GM13976 (cell line): ENCODE measurements around the gene FAU.

Source experiments
- DNase-seq: peaks from one replicate; pipeline ENCODE4 v3.0.0; 2012; ENCODE audit warnings: low spot score
- CTCF ChIP-seq: IDR thresholded peaks from 2 replicates; pipeline ENCODE4 v1.5.1; 2012; ENCODE audit warnings: borderline replicate concordance, mild to moderate bottlenecking; ENCODE audit not compliant: insufficient read depth; ENCODE audit errors: extremely low read depth, missing control alignments, control extremely low read depth
- in situ Hi-C: fragments of 300-500 bp; cut with MboI; formaldehyde crosslinking; loops from one replicate; pipeline ENCODE4 v1.12.0; 2022; ENCODE audit warnings: low sequenced_read_pairs, mixed read lengths, inconsistent platforms; ENCODE audit not compliant: unreplicated experiment

The FAU gene

GRCh38 chr11:65083834-65084597 lies 37.9 kb downstream of the FAU start, which contains the start of the genes CDCA5 and ZFPL1:
TSS of gene CDCA5 (minus strand) at chr11:65084040. CDS start at chr11:65083978, 62 bp downstream.
TSS of gene ZFPL1 (plus strand) at chr11:65084222. CDS start at chr11:65084699, 477 bp downstream.
- no peak for TF ChIP-seq CTCF
- in situ Hi-C loops, result no loop called here

GRCh38 chr11:65083134-65083833 lies 38.6 kb downstream of the FAU start:
- in situ Hi-C loops, result no loop called here
- peak; percentile 8 for DNase-seq
- no peak for TF ChIP-seq CTCF

More at GRCh38 chr11:65083834-65084597, 37.9 kb downstream of the FAU start, which contains the start of the genes CDCA5 and ZFPL1:
- peak; percentile 99 for DNase-seq

GRCh38 chr11:65078786-65079342 lies 43.1 kb downstream of the FAU start:
- DNase-seq, result peak; percentile 8
- in situ Hi-C loops, result no loop called here
- no peak for TF ChIP-seq CTCF

GRCh38 chr11:65078151-65078550 lies 43.8 kb downstream of the FAU start:
- in situ Hi-C loops, result no loop called here
- peak; percentile 76 for DNase-seq
- TF ChIP-seq CTCF, result peak; percentile 85

GRCh38 chr11:65077451-65077850 lies 44.5 kb downstream of the FAU start:
- in situ Hi-C loops, result no loop called here

More at GRCh38 chr11:65077451-65077850, 44.5 kb downstream of the FAU start:
- no peak for TF ChIP-seq CTCF
- DNase-seq, result no peak
